Measurements from ENCODE around the gene GBE1.

DNA sequence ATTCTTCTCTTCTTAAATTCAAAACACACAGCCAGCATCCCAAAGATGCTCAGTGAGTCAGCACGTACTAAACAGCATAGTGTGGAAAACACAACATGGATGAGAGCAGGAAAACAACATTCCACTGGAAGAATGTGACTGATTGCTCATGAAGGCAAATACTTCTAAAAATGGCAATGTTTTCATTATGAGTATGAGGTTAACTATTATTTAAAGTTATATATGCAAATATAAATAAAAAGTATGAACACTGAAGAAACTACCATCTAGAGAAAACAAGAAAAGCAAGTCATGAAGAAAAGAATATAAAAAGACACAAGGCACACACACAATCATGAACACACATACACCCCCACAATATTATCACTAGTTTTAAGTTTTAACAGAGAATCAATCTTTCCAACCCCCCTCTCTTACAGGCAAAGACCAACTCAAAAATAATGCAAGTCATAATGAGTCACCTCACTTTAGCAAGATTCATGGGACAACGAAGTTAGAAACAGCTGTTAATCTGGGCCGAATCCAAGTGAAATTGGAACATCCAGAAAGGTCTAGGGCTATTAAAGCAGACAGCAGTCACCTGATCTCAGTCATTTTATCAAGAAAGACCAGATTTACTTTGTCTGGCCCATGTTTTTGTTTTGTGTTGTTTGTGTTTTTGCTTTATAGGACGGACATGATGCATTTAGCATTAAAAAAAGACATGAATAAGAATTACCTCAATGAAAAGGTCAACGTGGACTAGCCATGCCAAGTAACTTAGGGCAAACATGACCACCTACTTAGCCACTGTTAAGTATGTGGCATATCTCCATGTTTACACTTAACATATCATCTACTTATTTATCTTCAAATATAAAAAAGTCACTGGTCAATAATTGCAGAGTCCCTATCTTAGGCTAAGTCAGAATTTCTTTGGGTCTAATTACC lies 18.1 kb downstream of the GBE1 start:
- TF ChIP-seq GATA2 (IDR thresholded peaks at IDR 0.05; ENCODE audit: low read depth, low read length) (no peak), GATA3 (IDR thresholded peaks at IDR 0.05; ENCODE audit: low read depth, low read length) (no peak)

Data from SH-SY5Y (cell line).